H1 (cell line): ENCODE results near the gene KRR1.

Experiments
- BCL11A ChIP-seq, 2 experiments: IDR thresholded peaks; one replicate each; pipeline ENCODE4 v1.6.1; 2011; ENCODE audit warnings: low read depth in 2 of 2, low read length in 2 of 2, mild to moderate bottlenecking in 2 of 2
- CEBPB ChIP-seq: IDR thresholded peaks from 2 replicates; pipeline ENCODE4 v1.6.1; 2012; ENCODE audit warnings: low read depth, low read length
- CTBP2 ChIP-seq: IDR thresholded peaks from 2 replicates; pipeline ENCODE4 v1.7.0; 2011; ENCODE audit warnings: borderline replicate concordance, mild to moderate bottlenecking, moderate library complexity, mixed read lengths, low read length; ENCODE audit not compliant: insufficient read depth, insufficient read length
- EP300 ChIP-seq, 2 experiments: IDR thresholded peaks; 1 replicate in 1 of 2; 2 replicates in 1 of 2; pipeline ENCODE4 v1.6.1; 2011 to 2012; ENCODE audit warnings: low read depth in 2 of 2, low read length in 2 of 2, mild to moderate bottlenecking in 2 of 2, borderline replicate concordance in 1 of 2, inconsistent platforms in 1 of 2, moderate library complexity in 1 of 2
- EZH2 ChIP-seq: fragments of 200-600 bp; sonication (generic); IDR thresholded peaks from 2 replicates; pipeline ENCODE4 v1.7.1; 2012; ENCODE audit warnings: low read depth, mild to moderate bottlenecking, moderate library complexity, low read length, inconsistent platforms; ENCODE audit not compliant: severe bottlenecking
- JUN ChIP-seq: IDR thresholded peaks from 2 replicates; pipeline ENCODE4 v1.6.1; 2011; ENCODE audit warnings: low read depth, mild to moderate bottlenecking, improper control_type of control experiment, low read length
- POLR2A ChIP-seq, 2 experiments: IDR thresholded peaks; 1 replicate in 1 of 2; 2 replicates in 1 of 2; pipeline ENCODE4 v1.6.1; 2011; ENCODE audit warnings: low read depth in 2 of 2, low read length in 2 of 2, mild to moderate bottlenecking in 2 of 2; ENCODE audit errors: control extremely low read depth in 1 of 2
- POU5F1 ChIP-seq: IDR thresholded peaks from 2 replicates; pipeline ENCODE4 v1.6.1; 2011; ENCODE audit warnings: low read depth, mild to moderate bottlenecking, low read length, moderate library complexity
- RNF2 ChIP-seq: fragments of 200-900, 300-1000 bp; sonication (generic); IDR thresholded peaks from 2 replicates; pipeline ENCODE4 v1.7.1; 2016; ENCODE audit warnings: borderline replicate concordance, low read depth, mild to moderate bottlenecking, antibody characterized with exemption, low read length; ENCODE audit not compliant: poor library complexity, severe bottlenecking; ENCODE audit errors: missing control alignments
- SIN3A ChIP-seq, 2 experiments: IDR thresholded peaks in 1 of 2; conservative IDR thresholded peaks in 1 of 2; 2 replicates each; pipeline ENCODE4 v1.6.1; 2011 to 2012; ENCODE audit warnings: low read length in 2 of 2, improper control_type of control experiment in 1 of 2, low read depth in 1 of 2, mild to moderate bottlenecking in 1 of 2
- SP4 ChIP-seq: IDR thresholded peaks from 2 replicates; pipeline ENCODE4 v1.6.1; 2012; ENCODE audit warnings: low read length, inconsistent platforms
- SUZ12 ChIP-seq: fragments of 200-600 bp; sonication (generic); IDR thresholded peaks from 2 replicates; pipeline ENCODE4 v1.6.1; 2012; ENCODE audit warnings: mild to moderate bottlenecking, inconsistent platforms, low read length, moderate library complexity, mixed read lengths
- TF ChIP-seq, protein P1 (sequence below), 3 experiments: IDR thresholded peaks; 1 replicate in 2 of 3; 2 replicates in 1 of 3; pipeline versions ENCODE4 v1.5.1 to v1.6.1; 2011; ENCODE audit warnings: low read length in 3 of 3, mild to moderate bottlenecking in 3 of 3, inconsistent platforms in 2 of 3, low read depth in 1 of 3, moderate library complexity in 1 of 3; ENCODE audit not compliant: insufficient read depth in 1 of 3; ENCODE audit errors: control extremely low read depth in 1 of 3
- TF ChIP-seq, protein P2 (sequence below): IDR thresholded peaks from 2 replicates; pipeline ENCODE4 v1.6.1; 2012; ENCODE audit warnings: inconsistent platforms

DNA sequence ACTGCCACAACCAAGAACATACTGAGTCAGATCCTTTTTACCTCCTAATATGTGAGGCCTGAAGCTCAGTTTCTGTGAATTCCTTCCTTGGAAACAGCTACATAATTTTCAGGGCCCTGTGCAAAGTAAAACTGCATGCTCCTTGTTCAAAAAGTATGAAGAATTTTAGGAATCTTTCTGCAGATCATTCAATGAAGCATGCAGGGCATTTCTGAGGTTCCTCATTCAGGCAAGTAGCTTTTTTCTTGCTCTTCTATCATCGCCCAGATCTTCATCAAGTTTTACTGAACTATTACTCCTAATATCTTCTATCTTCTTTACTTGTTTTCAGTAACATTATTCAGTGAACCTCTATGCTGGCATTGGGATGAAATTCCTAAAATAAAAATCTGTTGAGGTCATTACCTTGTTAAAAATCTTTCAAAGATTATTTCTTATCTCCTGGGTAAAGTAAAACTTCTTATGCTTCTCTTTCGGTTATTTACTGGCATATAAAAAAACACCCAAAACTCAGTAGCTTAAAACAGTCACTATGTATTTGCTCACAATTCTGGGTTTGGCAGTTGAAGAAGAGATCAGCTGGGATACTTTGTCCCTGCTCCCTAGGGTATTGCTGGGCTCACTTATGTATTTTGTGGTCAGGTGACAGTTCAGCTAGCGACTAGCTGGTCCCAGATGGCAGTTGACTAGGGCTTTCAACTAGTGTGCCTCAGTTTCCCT, 42.6 kb upstream of the KRR1 start:
- TF ChIP-seq, protein P1, sequence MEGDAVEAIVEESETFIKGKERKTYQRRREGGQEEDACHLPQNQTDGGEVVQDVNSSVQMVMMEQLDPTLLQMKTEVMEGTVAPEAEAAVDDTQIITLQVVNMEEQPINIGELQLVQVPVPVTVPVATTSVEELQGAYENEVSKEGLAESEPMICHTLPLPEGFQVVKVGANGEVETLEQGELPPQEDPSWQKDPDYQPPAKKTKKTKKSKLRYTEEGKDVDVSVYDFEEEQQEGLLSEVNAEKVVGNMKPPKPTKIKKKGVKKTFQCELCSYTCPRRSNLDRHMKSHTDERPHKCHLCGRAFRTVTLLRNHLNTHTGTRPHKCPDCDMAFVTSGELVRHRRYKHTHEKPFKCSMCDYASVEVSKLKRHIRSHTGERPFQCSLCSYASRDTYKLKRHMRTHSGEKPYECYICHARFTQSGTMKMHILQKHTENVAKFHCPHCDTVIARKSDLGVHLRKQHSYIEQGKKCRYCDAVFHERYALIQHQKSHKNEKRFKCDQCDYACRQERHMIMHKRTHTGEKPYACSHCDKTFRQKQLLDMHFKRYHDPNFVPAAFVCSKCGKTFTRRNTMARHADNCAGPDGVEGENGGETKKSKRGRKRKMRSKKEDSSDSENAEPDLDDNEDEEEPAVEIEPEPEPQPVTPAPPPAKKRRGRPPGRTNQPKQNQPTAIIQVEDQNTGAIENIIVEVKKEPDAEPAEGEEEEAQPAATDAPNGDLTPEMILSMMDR (IDR thresholded peaks at IDR 0.05; ENCODE audit: control extremely low read depth in 1 of 3, insufficient read depth in 1 of 3, low read depth in 1 of 3, low read length in 3 of 3): no peak
- TF ChIP-seq POLR2A (IDR thresholded peaks at IDR 0.05; ENCODE audit: control extremely low read depth in 1 of 2, low read depth in 2 of 2, low read length in 2 of 2): no peak
- TF ChIP-seq CEBPB: no peak
- TF ChIP-seq, protein P2, sequence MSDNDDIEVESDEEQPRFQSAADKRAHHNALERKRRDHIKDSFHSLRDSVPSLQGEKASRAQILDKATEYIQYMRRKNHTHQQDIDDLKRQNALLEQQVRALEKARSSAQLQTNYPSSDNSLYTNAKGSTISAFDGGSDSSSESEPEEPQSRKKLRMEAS: no peak
- no peak for TF ChIP-seq SIN3A (conservative IDR thresholded peaks at IDR 0.05 in 1 of 2, IDR thresholded peaks at IDR 0.05 in 1 of 2; ENCODE audit: low read depth in 1 of 2, low read length in 2 of 2)
- no peak for TF ChIP-seq CTBP2
- TF ChIP-seq SP4: no peak
- no peak for TF ChIP-seq RNF2
- no peak for TF ChIP-seq JUN
- no peak for TF ChIP-seq EP300 (IDR thresholded peaks at IDR 0.05; ENCODE audit: borderline replicate concordance in 1 of 2, low read depth in 2 of 2, low read length in 2 of 2)
- no peak for TF ChIP-seq SUZ12
- no peak for TF ChIP-seq POU5F1
- no peak for TF ChIP-seq BCL11A (IDR thresholded peaks at IDR 0.05; ENCODE audit: low read depth in 2 of 2, low read length in 2 of 2)
- TF ChIP-seq EZH2: no peak
